HG03139 (cell line): ENCODE data around the gene SNPH.

Source experiments
- ATAC-seq: cut with Tn5 transposase; IDR thresholded peaks from one replicate; pipeline ENCODE4 v1.9.1; 2021; ENCODE audit not compliant: unreplicated experiment

The SNPH gene

DNA sequence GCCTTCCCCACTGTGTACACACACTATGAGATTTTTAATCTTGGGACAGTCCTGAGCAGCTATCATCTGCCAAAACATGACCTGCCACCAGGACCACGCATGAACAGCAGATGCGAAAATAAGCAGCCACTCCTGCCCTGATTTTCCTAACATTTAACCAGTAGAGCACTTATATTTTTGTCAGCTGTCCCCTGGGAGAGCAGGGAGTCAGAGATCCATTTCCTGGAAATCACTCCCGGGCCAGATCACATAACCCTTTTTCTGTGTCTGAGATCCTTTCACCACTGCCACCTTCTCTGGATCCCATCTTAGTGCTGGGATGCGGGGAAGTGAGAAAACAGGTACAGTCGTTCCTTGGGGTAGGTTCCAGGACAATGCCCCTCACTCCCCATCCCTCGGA, 57.2 kb downstream of the SNPH start:
- ATAC-seq: no peak

DNA sequence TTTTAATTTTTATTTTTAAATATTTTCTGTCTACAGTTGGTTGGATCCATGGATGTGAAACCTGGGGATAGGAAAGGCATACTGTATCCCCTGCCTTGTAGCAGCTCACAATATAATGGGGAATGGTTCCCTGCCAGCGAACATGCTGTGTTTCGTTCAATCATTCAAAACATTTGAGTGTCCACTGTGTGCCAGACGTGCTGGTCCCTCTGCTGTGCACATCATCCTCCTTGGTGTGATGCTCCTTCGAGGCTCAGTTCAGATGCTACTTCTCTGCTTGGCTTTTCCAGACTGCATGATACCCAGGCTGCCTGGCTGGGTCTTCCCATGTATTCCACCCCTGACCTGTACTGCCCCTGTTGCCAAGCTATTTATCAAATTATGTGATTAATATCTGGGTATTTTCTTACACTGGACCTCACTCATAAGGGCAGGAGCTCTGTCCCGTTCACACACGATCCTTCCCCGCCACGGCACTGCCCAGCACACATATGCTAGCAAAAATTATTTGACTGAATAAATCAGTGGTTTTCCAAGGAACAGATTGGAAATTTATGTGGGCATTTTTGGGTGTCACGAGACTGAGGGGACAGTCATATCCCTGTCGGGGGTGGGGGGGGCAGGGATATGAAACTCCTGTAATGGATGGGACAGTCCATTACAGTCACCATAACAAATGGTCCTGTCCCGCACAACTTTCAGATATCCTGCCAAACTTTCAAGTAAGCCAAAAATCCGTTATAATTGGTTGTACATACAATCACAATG, 57.9 kb downstream of the SNPH start:
- no peak for ATAC-seq

DNA sequence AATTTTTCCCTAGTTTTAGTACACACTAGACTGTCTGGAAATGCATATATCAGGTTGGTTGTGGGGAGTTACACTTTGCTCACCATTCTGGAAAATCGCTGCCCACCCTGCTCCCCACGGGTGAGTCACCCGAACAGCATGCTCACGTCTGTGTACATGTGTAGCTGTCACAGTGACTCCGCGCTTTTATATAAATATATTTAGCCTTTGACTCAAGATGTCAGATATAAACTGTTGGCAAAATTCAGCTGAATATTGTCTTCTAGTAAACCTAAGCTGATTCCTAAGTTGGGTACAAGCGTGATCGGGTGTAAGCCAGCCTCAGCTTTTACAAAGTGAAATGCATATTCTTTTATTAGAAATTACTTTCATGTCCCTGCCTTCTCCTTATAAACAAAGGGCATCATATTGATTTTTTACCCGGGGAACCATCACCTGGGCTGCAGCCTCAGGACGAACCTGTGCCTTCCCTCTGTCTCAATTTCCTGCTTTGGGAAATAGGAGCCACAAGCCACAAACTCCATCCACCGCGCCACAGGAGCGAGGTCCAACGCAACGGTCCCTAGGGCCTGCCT, 58.6 kb downstream of the SNPH start:
- ATAC-seq: no peak

DNA sequence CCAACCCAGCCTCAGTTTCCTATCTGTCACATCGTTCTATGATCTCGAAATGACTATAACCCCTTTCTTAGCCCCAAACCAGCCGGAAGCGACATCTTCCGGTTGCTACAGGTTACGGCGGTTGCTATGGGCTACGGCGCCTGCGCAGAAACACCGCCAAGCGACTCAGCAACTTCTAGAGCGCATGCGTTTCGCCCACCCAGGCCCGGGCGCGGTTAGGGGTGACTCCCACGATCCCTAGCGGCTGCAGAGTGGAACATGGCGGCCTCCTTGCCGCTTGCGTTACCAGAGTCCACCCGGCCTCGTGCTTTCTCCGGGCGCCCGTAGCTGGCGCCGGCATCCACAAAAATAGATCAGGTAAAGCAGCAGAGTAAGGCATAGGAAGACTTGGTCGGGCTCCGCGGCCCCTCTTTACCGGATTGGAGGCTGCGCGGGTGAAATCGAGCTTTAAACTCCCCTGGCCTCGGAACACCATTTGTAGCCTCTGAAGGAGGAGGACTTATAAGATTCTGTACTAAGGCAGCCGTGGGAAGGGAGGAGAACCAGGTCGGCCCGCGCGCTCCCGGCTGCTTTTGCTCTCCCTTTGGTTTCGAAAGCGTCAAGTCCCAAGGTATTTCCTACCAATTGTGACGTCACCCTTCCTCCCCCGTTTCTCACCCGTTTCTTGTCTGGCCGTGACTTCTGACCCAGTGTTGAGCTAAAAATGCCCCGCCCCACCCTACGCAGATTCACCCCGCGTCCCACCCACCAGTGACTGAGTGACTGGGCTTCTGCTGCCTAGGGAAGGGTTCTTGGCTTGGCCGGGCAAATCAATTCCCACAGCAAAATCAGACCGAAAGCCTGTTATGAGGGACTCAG, 59.3 kb downstream of the SNPH start:
- ATAC-seq: peak; percentile 72

DNA sequence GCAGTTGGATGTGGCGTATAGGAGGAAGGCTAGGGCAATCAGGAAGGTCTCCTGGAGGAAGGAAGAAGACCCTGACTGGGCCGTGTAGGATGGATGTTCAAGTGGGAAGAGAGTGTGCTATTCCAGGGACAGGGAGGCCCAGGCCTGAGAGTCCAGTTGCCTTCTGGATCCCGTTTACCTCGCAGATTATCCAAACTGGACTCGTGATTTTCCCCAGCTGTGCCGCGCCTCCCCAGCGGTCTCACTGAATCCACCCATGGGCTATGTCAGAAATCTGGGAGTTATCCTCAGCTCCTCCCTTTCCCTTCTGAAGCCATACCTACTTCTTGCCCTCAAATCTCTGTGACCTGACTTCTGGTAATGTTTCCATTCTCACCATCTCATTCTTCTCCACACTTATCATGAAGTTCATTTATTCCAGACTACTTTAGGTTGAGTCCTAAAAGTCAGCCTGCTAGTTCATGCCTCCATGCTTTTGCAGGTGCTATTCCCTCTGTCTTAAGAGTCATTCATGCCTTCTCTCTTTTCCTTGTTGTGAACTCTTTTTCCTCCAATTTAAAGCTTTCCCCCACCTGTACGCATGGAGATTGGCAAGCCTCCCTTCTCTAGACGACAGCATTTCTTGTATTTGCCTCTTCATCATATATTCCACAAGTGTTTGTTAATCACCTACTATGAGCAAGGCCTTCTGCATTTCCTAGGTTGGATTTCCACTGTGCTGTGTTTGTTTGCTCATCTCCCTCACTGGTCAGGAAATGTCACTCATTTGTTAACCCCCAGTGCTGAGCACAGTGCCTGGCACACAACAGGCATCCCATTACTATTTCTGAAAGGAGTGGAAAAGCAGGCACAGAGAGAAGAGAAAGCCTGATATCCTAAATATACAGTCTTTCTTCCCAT, 60.2 kb downstream of the SNPH start:
- ATAC-seq: no peak

DNA sequence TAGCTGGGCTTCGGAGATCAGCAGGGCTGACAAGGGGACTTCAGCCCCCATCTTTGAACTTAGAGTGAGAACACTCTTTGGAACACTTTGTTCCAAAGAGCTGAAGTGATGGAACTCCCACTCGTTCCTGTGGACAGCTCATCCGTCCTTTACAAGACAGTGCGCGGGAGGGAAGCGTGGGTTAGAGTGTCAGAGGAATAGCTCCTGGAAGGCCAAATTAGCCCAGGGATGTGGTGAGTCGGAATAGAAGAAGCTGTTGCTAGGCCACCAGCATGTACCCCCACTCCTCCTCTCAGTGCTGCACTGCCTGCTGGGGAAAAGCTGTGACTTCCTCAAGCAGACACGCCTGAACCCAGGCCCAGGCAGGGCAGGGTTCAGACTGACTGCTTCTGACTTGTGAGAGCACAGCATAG, 61.2 kb downstream of the SNPH start:
- ATAC-seq: no peak

DNA sequence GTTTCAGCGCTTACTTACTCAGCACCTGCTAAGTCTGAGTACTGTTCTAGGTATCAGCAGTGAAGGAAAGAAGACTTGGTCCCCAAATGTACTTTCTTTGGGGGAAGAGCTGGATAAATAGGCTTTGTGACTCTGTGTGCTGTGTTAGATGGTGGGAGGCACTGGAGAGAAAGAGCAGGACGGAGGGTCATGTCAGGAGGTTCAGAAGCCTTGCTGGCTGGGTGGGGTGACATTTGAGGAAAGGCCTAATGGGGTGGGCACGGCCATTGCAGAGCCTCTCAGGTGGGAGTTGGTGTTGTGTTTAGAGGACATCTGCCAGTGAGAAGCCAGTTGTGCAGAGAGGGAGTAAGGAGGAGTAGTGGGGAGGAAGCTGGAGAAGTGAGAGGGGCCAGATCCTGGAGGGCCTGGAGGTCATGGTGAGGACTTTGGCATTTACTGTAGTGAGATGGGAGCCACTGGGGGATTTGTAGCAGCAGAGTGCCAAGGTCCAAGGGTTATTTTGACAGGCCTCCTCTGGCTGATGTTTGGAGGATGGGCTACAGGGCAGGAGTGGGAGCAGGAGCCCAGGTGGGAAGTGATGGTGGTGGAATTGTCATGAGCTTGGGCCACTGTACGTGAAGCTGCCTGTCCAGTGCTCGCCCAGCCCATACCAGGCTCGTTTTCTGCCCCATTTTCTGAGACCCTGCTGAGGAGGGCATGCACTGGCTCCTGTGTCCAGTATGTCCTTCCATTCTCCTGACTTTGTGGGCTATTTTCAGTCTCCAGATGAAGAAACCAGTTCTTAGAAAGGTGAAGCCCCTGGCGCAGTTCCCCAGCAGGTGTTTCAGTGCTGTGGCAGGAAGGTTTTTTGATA, 62.0 kb downstream of the SNPH start:
- no peak for ATAC-seq

DNA sequence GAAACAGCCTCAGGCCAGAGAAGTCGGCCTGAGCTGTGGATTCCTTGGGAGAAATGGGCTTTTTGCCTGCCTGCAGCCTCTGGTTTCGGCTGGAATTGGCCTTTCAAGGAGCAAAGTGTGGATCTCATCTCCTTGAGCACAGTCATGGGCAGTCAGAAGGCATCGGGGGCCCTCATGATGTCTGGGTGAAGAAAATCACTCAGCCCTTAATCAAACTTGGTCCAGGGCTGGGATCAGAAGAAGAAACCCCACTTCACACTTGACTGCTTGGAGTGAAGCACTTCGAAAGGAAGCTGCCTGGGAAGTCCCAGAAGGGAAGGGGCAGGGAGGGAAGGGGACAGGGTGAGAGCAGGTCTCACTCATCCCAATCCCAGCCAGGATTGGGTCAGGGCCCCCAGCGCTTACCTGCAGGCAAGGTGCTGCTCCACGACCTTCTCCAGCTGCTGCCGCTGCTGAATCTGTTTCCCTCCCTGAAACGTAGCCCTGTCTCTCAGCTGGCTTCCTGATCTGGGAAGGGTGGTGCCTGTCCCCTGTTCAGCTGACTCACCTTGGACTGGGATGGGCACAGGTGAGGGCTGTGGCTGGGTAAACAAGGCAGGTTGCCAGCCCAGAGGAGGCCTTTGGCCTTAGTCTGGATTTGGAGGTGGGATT, 62.7 kb downstream of the SNPH start, which contains the start of gene SDCBP2:
Gene SDCBP2, minus strand, starts transcription at position 460 of the 651 bp plus-strand sequence. CDS start 8,723 bp downstream, outside the sequence.
- ATAC-seq: no peak

DNA sequence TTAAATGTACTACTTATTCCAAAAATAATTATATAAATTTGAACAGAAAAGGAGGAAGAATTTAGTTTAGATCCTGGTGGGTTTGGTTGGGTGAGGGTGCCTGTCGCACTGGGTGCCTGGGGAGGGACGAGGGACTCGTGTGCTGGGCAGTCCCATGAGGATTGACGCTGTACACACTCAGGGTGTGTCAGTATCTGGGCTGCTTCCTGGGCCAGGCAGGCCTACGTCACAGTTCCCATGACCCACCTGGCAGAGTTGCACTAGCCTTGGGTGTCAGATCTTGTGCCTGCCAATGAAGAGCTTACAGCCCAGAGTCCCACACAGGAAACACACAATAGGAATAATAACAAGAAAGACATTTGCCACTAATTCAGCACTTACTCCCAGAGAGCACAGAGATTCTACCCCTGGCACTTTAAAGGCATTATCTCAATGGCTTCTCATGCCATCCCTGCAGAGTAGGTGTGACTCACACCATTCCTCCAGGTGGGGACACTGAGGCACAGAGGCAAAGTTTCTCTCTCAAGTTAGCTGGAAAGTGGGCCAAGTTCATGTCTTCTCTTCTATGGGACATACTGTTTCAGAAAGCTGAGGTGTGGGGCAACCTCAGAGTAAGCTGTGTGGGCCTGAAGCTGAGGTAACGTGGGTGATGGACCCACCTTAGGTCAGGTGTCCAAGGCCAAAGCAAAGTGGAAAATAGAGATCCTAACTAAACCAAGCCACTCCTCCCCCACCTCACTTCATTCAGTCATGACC, 64.2 kb downstream of the SNPH start:
- no peak for ATAC-seq

DNA sequence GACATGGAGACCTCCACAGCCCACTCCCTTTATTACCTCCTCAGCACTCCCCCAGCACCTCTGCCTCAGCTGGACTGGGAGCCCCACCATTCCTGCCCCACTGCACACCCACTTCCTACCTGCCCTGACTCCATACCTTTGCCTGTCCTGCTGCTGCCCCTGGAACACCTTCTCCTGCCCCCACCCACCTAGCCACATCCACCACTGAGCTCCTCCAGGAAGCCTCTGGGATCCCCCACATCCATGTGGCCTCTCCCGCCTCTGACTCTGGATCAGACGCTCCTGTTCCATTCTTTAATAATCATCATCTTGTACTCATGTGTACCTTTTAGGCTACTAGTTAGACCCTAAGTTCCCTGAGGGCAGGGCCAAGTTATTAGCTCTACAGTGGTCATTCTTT, 65.0 kb downstream of the SNPH start:
- ATAC-seq: no peak

DNA sequence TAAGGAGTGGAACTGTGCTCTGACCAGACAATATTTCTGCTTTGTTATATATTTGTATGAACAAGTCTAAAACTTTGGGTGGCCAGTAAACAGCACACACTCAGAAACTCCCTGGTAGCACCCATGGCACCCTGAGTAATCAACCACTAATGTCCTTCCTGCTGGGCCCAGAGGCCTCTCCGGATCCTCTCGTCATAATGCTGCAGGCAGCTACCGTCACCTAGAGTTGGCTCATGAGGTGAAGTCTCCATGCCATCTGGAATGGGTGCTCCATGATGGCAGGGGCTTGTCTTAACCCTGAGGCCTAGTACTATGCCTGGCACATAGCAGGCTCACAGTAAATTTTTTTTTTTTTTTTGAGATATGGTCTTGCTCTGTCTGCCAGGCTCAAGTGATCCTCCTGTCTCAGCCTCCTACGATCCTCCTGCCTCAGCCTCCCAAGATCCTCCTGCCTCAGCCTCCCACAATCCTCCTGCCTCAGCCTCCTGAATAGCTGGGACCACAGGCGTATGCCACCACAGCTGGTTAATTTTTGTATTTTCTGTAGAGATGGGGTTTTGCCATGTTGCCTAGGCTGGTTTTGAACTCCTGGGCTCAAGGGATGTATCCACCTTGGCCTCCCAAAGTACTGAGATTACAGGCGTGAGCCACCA, 65.8 kb downstream of the SNPH start:
- ATAC-seq: no peak

DNA sequence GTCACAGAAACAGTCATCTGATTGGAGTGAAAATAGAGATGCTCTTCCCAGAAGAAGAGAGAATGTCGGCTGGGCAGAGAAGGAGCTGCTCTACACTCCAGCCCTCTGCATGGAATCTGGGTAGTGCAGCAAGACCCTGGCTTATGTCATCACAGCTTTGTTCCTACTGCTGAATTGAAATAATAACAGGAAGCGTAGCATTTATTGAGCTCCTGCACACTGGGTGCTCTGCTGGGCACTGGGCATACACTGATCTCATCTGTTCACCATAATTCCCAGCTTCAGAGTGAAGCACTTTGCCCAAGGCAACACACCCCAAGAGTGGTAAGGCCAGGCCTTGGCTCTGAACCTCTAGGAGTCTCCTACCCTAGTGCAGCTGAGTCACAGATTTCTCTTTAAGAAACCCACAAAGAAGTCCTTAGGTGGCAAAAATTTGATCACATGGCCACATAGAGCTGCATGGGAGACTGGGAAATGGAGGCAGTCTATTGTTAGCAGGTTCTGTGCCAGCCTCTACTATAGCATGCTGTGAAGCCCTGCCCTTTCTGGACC, 66.7 kb downstream of the SNPH start:
- ATAC-seq: no peak

DNA sequence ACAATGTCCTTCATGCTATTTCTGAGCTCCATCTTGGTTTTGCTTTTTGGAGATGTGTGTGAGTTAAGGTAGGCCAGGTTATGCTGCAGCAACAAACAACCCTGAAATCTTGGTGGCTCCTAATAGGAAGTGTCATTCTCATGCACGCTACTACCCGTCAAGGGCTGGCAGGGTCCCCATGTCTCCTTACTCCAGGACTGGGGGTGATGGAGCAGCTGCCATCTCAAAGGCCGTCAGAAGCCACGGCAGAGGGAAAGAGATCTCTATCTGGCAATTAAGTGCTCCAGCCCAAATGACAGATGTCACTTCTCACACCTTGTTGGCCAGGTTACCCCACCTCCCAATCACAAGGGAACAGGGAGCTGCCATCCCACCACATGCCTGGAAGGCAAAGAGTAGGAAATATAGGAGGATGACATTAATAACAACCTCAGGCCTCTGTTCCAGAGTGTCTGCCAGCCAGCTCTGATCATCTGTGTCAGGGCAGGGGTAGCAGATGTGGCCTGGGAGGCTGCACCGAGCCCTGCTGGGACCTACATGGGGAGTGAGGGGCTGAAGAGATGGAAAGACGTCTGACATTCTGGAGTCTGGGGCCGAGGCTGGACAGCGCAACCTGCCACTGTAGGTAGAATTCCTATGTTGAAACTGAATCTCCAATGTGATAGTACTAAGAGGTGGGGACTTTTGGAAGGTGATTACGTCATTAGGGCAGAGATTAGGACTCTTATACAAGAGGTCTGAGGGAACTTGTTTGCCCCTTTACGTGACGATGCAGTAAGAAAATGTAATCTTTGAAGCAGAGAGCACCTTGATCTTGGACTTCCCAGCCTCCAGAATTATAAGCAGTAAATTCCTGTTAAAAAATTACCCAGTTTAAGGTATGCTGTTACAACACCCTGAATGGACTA, 67.6 kb downstream of the SNPH start:
- ATAC-seq: no peak

DNA sequence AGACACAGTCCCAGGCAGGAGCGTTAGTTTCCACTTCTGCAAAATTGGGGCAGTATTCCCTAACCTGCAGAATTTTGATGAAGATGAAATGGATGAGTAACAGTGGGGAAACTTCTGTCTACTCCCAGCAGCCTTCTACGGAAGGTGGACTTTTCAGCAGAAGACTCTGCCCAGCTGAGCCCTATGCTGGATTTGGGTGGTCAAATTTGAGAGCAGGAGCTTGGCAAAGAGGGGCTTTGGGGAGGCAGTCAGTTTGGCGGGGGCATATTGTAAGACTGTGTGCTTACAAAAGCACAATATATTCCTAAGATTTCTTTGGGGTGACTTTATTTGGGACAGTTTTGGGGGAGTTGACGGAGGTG, 68.3 kb downstream of the SNPH start:
- ATAC-seq: no peak

DNA sequence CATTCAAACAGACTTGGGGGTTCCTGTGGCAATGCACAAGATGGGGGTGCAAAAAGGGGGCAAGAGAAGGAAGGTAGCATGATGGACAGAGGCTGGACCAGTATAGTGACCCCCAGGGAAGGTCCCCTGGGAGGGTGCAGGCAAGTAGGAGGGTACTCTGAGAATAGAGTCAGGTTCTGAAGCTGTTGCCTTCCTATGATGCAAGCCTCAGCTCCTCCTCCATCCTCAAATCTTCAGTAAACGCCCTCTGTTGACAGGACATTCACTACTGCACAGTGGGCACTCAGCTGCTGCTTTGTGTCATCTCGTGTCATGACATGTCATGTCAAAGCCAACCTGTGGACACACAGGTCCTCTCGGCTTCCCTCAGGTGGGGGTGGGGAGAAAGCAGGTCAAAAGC, 68.7 kb downstream of the SNPH start:
- no peak for ATAC-seq

DNA sequence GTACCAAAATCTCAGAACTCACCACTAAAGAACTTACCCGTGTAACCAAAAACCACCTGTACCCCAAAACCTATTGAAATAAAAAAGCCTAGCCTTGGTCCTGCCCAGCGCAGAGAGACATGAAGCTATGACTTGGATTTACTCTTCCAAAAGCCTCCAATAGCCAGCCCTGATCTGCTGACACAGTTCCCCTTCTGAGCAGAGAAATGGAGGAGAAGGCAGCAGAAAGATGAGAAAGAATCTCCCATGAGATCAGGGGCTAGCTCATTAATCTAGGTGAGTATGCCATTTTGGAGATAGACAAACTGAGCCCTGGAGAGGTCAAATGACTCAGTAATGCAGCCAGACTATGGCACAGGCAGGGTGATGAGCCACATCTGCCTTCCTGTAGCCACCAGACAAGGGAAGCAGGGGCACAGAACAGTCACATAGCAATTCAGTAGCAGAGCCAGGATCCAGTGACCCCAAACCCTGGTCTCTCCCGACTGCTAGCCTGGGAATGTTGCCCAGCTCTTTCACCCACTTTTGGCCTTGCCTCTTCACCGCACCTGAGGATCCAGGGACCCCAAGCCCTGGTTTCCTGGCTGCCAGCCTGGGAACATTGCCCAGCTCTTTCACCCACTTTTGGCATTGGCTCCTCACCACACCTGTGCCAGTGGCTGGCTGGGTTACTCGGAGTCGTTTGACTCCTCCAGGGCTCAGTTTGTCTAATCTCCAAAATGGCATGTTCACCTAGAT, 70.0 kb downstream of the SNPH start:
- ATAC-seq: no peak
